ENCODE results near the gene MYBPC1.
A peak's percentile ranks its signal among the peaks of the same experiment; 100 is the strongest.

MYBPC1 gene

GRCh38 chr12:101591781-101592180 is 3.0 kb upstream of the MYBPC1 start:
- DNase-seq = no peak
- H3K27me3 Mint-ChIP-seq = peaks cover 8% of the 10 kb centered on the region
- CTCF ChIA-PET = no interaction called here
- H3K4me1 Mint-ChIP-seq = no peaks in the 10 kb centered on the region
- no peak overlapping the region for H3K27ac Mint-ChIP-seq
- no peaks in the 10 kb centered on the region for H3K36me3 Mint-ChIP-seq
- H3K9me3 Mint-ChIP-seq = no peaks in the 10 kb centered on the region
- H3K4me3 Mint-ChIP-seq = no peak overlapping the region

GRCh38 chr12:101592448-101592847 is 2.3 kb upstream of the MYBPC1 start:
- Mint-ChIP-seq H3K27ac (no peak overlapping the region), H3K36me3 (no peaks in the 10 kb centered on the region), H3K4me3 (no peak overlapping the region), H3K27me3 (peaks cover 8% of the 10 kb centered on the region), H3K4me1 (no peaks in the 10 kb centered on the region), H3K9me3 (no peaks in the 10 kb centered on the region)
- CTCF ChIA-PET = no interaction called here
- no peak for DNase-seq

- Mint-ChIP-seq H3K36me3 (no peaks in the 10 kb centered on the region), H3K9me3 (no peaks in the 10 kb centered on the region), H3K4me3 (no peak overlapping the region), H3K4me1 (no peaks in the 10 kb centered on the region), H3K27ac (no peak overlapping the region), H3K27me3 (peaks cover 8% of the 10 kb centered on the region)
- no peak for DNase-seq
- CTCF ChIA-PET = no interaction called here
Observed at GRCh38 chr12:101592921-101593320, 1.9 kb upstream of the MYBPC1 start.

- Mint-ChIP-seq H3K36me3 (no peaks in the 10 kb centered on the region), H3K9me3 (no peaks in the 10 kb centered on the region)
- DNase-seq = no peak
Observed at GRCh38 chr12:101596172-101596571, 1.4 kb downstream of the MYBPC1 start.

GRCh38 chr12:101597164-101597563 is 2.4 kb downstream of the MYBPC1 start:
- no peak for DNase-seq
- H3K27me3 Mint-ChIP-seq = peaks cover 4% of the 10 kb centered on the region
- CTCF ChIA-PET = no interaction called here

More at GRCh38 chr12:101596172-101596571, 1.4 kb downstream of the MYBPC1 start:
- Mint-ChIP-seq H3K4me1 (no peaks in the 10 kb centered on the region), H3K27ac (no peak overlapping the region), H3K4me3 (no peak overlapping the region), H3K27me3 (peaks cover 8% of the 10 kb centered on the region)
- CTCF ChIA-PET = no interaction called here

GRCh38 chr12:101598483-101598882 is 3.7 kb downstream of the MYBPC1 start:
- Mint-ChIP-seq H3K4me3 (no peak overlapping the region), H3K36me3 (no peaks in the 10 kb centered on the region), H3K4me1 (no peaks in the 10 kb centered on the region), H3K9me3 (no peaks in the 10 kb centered on the region), H3K27ac (no peak overlapping the region), H3K27me3 (peaks cover 4% of the 10 kb centered on the region)
- CTCF ChIA-PET = no interaction called here
- no peak for DNase-seq

More at GRCh38 chr12:101597164-101597563, 2.4 kb downstream of the MYBPC1 start:
- no peaks in the 10 kb centered on the region for H3K9me3 Mint-ChIP-seq
- H3K4me1 Mint-ChIP-seq = no peaks in the 10 kb centered on the region
- no peak overlapping the region for H3K27ac Mint-ChIP-seq
- H3K4me3 Mint-ChIP-seq = no peak overlapping the region
- H3K36me3 Mint-ChIP-seq = no peaks in the 10 kb centered on the region

- Mint-ChIP-seq H3K36me3 (no peaks in the 10 kb centered on the region), H3K9me3 (no peaks in the 10 kb centered on the region), H3K27ac (no peak overlapping the region), H3K4me1 (no peaks in the 10 kb centered on the region), H3K27me3 (peaks cover 4% of the 10 kb centered on the region), H3K4me3 (no peak overlapping the region)
- CTCF ChIA-PET = no interaction called here
- DNase-seq = no peak
Observed at GRCh38 chr12:101599311-101599710, 4.5 kb downstream of the MYBPC1 start.

GRCh38 chr12:101599771-101600484 is 5.2 kb downstream of the MYBPC1 start:
- Mint-ChIP-seq H3K27ac (no peak overlapping the region), H3K4me1 (no peaks in the 10 kb centered on the region), H3K36me3 (no peaks in the 10 kb centered on the region), H3K4me3 (no peak overlapping the region), H3K9me3 (no peaks in the 10 kb centered on the region), H3K27me3 (no peaks in the 10 kb centered on the region)
- no peak for DNase-seq
- CTCF ChIA-PET = no interaction called here

- H3K36me3 Mint-ChIP-seq = no peaks in the 10 kb centered on the region
- no peak overlapping the region for H3K4me3 Mint-ChIP-seq
- CTCF ChIA-PET = interaction anchor here (0.7 kb wide), 1 partner anchor 20 kb away, joined by 3 read pairs; no protein-coding TSS in a partner anchor
- DNase-seq = no peak
- H3K9me3 Mint-ChIP-seq = no peaks in the 10 kb centered on the region
- H3K4me1 Mint-ChIP-seq = no peaks in the 10 kb centered on the region
- H3K27me3 Mint-ChIP-seq = no peaks in the 10 kb centered on the region
- no peak overlapping the region for H3K27ac Mint-ChIP-seq
Observed at GRCh38 chr12:101604132-101604531, 9.4 kb downstream of the MYBPC1 start.

GRCh38 chr12:101607894-101608293 is 13.1 kb downstream of the MYBPC1 start:
- CTCF ChIA-PET = no interaction called here
- no peaks in the 10 kb centered on the region for H3K4me1 Mint-ChIP-seq

GRCh38 chr12:101608301-101609133 is 13.7 kb downstream of the MYBPC1 start:
- no peak overlapping the region for H3K27ac Mint-ChIP-seq

More at GRCh38 chr12:101607894-101608293, 13.1 kb downstream of the MYBPC1 start:
- Mint-ChIP-seq H3K9me3 (no peaks in the 10 kb centered on the region), H3K27me3 (no peaks in the 10 kb centered on the region), H3K4me3 (no peak overlapping the region), H3K27ac (no peak overlapping the region), H3K36me3 (no peaks in the 10 kb centered on the region)
- no peak for DNase-seq

GRCh38 chr12:101609198-101609597 is 14.4 kb downstream of the MYBPC1 start:
- no peak for DNase-seq
- Mint-ChIP-seq H3K4me3 (no peak overlapping the region), H3K4me1 (no peaks in the 10 kb centered on the region), H3K27ac (no peak overlapping the region), H3K27me3 (no peaks in the 10 kb centered on the region), H3K36me3 (no peaks in the 10 kb centered on the region), H3K9me3 (no peaks in the 10 kb centered on the region)
- CTCF ChIA-PET = no interaction called here

More at GRCh38 chr12:101608301-101609133, 13.7 kb downstream of the MYBPC1 start:
- CTCF ChIA-PET = no interaction called here
- DNase-seq = no peak
- H3K4me3 Mint-ChIP-seq = no peak overlapping the region
- no peaks in the 10 kb centered on the region for H3K4me1 Mint-ChIP-seq
- no peaks in the 10 kb centered on the region for H3K9me3 Mint-ChIP-seq
- H3K27me3 Mint-ChIP-seq = no peaks in the 10 kb centered on the region
- H3K36me3 Mint-ChIP-seq = no peaks in the 10 kb centered on the region

GRCh38 chr12:101612160-101612916 is 17.6 kb downstream of the MYBPC1 start:
- DNase-seq = no peak
- Mint-ChIP-seq H3K4me3 (no peak overlapping the region), H3K9me3 (no peaks in the 10 kb centered on the region), H3K27me3 (no peaks in the 10 kb centered on the region), H3K27ac (no peak overlapping the region), H3K4me1 (peaks cover 11% of the 10 kb centered on the region), H3K36me3 (no peaks in the 10 kb centered on the region)
- CTCF ChIA-PET = no interaction called here

- H3K4me3 Mint-ChIP-seq = no peak overlapping the region
- no peaks in the 10 kb centered on the region for H3K36me3 Mint-ChIP-seq
- no peaks in the 10 kb centered on the region for H3K9me3 Mint-ChIP-seq
- DNase-seq = no peak
- CTCF ChIA-PET = no interaction called here
- peaks cover 11% of the 10 kb centered on the region for H3K4me1 Mint-ChIP-seq
- H3K27me3 Mint-ChIP-seq = no peaks in the 10 kb centered on the region
- H3K27ac Mint-ChIP-seq = peak overlapping the region; percentile 15
Observed at GRCh38 chr12:101616027-101616494, 21.3 kb downstream of the MYBPC1 start.

All from activated naive CD4-positive, alpha-beta T cell treated with anti-CD3 and anti-CD28 coated beads, Interleukin-2, amount 10 ng/mL, durations not matched to agents 7 days and 5 days (primary cell).